Measurements from ENCODE around the gene EPN3. TPM values are rescaled to one million over a fixed set of nuclear protein-coding genes. Genes with fewer than 3 reads are reported as not detected.

EPN3 gene
- total RNA-seq, 1 donor from 2014 or later, result 8.5 TPM

Other genes starting within 250 kb of the EPN3 start
- gene XYLT2, start 186.6 kb upstream of the EPN3 start, total RNA-seq, result 10.8 TPM
- 61.4 TPM for gene MRPL27, start 159.6 kb upstream of the EPN3 start, total RNA-seq
- 0.35 TPM for gene EME1, start 159.5 kb upstream of the EPN3 start, total RNA-seq
- gene LRRC59, start 135.2 kb upstream of the EPN3 start, total RNA-seq, result 32.9 TPM
- 9.6 TPM for gene ACSF2, start 106.5 kb upstream of the EPN3 start, total RNA-seq
- gene CHAD, start 63.9 kb upstream of the EPN3 start, total RNA-seq, result 0.30 TPM
- 35.4 TPM for gene RSAD1, start 53.9 kb upstream of the EPN3 start, total RNA-seq
- gene MYCBPAP, start 24.3 kb upstream of the EPN3 start, total RNA-seq, result 0.13 TPM
- gene SPATA20, start 14.4 kb downstream of the EPN3 start, total RNA-seq, result 51.9 TPM
- 0.13 TPM for gene CACNA1G, start 28.0 kb downstream of the EPN3 start, total RNA-seq
- gene ABCC3, start 102.1 kb downstream of the EPN3 start, total RNA-seq, result 1.9 TPM
- 47.6 TPM for gene ANKRD40, start 175.2 kb downstream of the EPN3 start, total RNA-seq
- gene LUC7L3, start 186.9 kb downstream of the EPN3 start, total RNA-seq, result 78.5 TPM
- not detected for gene ANKRD40CL, start 234.8 kb downstream of the EPN3 start, total RNA-seq